Measurements from ENCODE around the gene CTIF.

DNA sequence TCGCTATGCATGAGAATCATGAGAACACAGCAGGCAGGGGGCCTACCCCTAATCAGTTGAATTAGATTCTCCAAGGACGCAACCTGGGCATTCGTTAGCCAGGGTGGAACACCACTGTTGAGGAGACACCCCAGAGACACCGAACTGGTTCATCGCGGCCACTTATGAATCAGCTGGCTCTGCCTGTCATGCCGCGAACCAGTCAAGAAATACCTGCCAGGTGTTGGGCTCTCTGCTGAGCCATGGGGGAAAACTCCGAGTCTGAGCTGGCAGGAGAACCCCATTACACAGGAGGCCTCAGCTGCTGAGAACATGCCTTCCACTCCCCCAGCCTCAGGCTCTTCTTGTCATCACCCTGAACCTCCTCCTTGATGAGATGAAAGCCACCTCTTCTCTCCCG, 227.7 kb downstream of the CTIF start:
- TF ChIP-seq, protein P1, sequence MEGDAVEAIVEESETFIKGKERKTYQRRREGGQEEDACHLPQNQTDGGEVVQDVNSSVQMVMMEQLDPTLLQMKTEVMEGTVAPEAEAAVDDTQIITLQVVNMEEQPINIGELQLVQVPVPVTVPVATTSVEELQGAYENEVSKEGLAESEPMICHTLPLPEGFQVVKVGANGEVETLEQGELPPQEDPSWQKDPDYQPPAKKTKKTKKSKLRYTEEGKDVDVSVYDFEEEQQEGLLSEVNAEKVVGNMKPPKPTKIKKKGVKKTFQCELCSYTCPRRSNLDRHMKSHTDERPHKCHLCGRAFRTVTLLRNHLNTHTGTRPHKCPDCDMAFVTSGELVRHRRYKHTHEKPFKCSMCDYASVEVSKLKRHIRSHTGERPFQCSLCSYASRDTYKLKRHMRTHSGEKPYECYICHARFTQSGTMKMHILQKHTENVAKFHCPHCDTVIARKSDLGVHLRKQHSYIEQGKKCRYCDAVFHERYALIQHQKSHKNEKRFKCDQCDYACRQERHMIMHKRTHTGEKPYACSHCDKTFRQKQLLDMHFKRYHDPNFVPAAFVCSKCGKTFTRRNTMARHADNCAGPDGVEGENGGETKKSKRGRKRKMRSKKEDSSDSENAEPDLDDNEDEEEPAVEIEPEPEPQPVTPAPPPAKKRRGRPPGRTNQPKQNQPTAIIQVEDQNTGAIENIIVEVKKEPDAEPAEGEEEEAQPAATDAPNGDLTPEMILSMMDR (conservative IDR thresholded peaks at IDR 0.05; ENCODE audit: low read length): no peak
- TF ChIP-seq EZH2phosphoT487 (IDR thresholded peaks at IDR 0.05; ENCODE audit: borderline replicate concordance, low read depth, low read length): no peak

All from OCI-LY7 (cell line).